ENCODE data around the gene EFNB2.

DNA sequence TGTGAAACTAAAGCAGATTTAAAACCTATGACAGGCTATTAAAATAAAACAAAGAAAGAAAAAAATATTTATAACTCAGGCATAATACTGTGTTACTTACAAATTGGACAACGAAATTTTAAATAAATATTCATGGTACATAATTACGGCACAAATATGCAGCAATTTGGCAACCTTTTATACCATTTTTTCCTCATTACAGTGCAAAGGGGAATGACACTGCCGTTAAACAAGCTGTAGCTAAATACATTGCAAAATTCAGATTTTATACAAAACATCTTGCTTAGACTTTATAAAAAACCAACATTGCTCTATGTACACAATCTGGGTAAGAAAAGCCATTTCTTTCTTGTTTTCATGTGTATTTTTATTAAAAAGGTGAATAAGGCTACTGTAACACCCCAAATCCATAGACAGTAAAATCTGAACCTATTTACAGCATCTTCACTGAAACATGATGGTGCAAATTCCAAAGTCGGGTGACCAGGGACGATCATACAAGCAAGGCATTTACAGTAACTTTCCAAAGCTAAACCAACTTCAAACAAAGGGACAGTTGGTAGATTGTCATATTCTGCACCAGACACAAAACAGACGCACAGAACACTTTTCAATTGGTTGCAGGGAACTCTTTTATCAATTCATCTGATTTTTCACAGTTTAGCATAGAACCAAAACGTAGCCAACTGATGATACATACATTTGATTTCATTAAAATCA is 45.5 kb downstream of the EFNB2 start:
- TF ChIP-seq CREB1 (CRISPR knock-in tag; IDR thresholded peaks at IDR 0.05) (no peak), MAX (CRISPR knock-in tag; IDR thresholded peaks at IDR 0.05) (no peak), ZNF232 (CRISPR knock-in tag; IDR thresholded peaks at IDR 0.05) (no peak), USF2 (CRISPR knock-in tag; IDR thresholded peaks at IDR 0.05) (no peak), PREB (CRISPR knock-in tag; IDR thresholded peaks at IDR 0.05; ENCODE audit: borderline replicate concordance) (no peak), ATF3 (CRISPR knock-in tag; conservative IDR thresholded peaks at IDR 0.05) (no peak), ZNF219 (CRISPR knock-in tag; IDR thresholded peaks at IDR 0.05; ENCODE audit: borderline replicate concordance) (no peak)
- TF ChIP-seq, protein P1, sequence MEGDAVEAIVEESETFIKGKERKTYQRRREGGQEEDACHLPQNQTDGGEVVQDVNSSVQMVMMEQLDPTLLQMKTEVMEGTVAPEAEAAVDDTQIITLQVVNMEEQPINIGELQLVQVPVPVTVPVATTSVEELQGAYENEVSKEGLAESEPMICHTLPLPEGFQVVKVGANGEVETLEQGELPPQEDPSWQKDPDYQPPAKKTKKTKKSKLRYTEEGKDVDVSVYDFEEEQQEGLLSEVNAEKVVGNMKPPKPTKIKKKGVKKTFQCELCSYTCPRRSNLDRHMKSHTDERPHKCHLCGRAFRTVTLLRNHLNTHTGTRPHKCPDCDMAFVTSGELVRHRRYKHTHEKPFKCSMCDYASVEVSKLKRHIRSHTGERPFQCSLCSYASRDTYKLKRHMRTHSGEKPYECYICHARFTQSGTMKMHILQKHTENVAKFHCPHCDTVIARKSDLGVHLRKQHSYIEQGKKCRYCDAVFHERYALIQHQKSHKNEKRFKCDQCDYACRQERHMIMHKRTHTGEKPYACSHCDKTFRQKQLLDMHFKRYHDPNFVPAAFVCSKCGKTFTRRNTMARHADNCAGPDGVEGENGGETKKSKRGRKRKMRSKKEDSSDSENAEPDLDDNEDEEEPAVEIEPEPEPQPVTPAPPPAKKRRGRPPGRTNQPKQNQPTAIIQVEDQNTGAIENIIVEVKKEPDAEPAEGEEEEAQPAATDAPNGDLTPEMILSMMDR (IDR thresholded peaks at IDR 0.05): no peak

Data from WTC11 (cell line).